ENCODE results near the gene TANC1.

DNA sequence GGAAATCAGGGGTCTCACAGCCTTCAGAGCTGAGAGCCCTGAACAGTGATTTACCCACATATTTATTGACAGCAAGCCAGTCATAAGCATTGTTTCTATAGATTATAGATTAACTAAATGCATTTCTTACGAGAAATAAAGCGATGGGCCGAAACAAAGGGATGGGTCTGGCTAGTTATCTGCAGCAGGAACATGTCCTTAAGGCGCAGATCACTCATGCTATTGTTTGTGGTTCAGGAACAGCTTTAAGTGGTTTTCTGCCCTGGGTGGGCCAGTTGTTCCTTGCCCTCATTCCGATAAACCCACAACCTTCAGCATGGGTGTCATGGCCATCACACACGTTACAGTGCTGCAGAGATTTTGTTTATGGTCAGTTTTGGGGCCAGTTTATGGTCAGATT is 36.4 kb downstream of the TANC1 start:
- TF ChIP-seq CTCF (IDR thresholded peaks at IDR 0.05; ENCODE audit: poor library complexity, severe bottlenecking) (no peak), TAF1 (IDR thresholded peaks at IDR 0.05; ENCODE audit: low read depth) (no peak), EP300 (conservative IDR thresholded peaks at IDR 0.05; ENCODE audit: poor library complexity, severe bottlenecking) (no peak), MXI1 (conservative IDR thresholded peaks at IDR 0.05; ENCODE audit: poor library complexity, severe bottlenecking) (no peak)

All from neural cell (in vitro differentiated cells).